A204.1 (cell line): ENCODE results near the gene PYHIN1.

Source experiments
- FAIRE-seq: peaks from 2 replicates; lab custom pipeline; 2012; peaks lifted over from hg19 to GRCh38; lab: Jason Lieb, UNC

The PYHIN1 gene

DNA sequence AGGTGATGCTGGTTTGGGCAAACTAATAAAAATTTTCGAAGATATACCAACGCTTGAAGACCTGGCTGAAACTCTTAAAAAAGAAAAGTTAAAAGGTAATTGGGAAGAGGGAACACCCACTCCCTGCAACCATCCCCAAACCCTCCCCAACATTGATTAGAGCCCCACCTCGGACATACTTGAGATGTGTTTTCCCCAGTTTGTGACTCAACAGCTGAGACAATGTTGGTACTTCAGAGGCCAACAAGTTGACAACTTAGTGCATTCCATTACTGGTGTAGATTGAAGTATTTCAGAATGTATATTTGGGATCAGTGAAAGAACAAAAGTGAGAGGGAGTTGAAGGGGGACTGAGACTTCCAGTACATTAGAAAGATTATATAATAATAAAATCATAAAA, 83.5 kb downstream of the PYHIN1 start:
- FAIRE-seq, result no peak

DNA sequence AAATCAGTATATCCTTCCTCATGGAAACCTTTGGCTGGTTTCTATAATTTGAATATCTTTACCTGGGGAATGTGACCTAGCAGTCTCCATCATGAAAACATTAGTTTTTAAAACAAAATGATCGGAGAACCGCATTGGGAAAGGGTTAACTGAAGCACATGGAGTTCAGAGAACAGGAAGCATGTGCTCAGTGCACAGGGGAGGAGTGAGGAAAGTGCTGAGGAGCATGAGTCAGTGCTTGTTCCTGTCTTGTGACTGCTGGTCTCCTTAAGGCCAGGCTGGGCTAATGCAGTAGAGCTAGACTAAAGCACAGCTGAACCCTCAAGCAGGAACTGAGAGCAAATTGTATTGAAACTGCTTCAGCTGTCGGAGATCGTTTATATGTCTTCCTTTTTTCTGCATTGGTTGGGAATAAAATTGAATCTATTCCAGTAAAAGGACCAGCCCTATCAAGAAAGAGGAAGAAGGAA, 84.1 kb downstream of the PYHIN1 start:
- no peak for FAIRE-seq

DNA sequence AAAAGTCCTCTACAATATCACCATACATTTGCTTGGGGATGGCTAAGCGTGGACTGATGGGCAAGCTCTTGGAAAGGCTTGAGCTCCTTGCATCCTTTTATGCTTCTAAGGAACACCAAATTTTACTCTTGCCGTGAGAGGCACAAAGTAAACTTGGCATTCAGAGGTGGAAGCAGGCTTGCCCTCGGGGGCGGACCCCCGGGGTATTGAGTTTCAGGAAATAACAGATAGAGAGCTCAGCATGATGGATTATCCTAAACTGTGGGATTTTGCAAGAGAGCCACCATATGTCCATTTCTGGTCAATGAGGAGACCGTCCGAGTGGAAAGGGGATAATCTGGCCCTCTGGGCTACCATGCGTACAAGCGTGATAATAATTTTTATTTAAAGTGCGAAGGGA, 92.4 kb downstream of the PYHIN1 start:
- no peak for FAIRE-seq

DNA sequence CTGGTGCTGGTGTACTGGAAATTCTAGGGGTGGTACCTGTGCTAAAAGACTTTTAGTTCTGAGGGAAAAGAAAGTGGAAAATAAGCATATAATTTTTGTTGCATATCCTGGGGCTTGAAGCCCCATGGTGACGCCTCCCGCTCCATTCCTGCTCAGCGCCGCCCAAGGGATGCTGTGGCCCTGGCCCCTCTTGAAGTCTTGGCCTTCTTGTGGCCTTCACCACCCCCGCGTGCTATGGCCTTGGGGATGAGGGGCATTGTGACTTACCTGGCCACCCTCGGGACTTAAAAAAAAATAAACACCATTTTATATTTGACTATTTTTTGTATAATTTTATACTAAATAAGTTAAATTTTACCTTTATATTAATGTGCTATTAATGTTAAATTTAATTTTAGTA, 93.7 kb downstream of the PYHIN1 start:
- peak; percentile 30 for FAIRE-seq
